ENCODE measurements around the gene UBE2N. TPM values are rescaled to one million over a fixed set of nuclear protein-coding genes. Genes with fewer than 3 reads are reported as not detected.

Gene UBE2N
- total and polyA plus RNA-seq, 10 of the 15 experiments (the other 5 are each of a cell fraction or from before 2014, with no cell fraction given) = 243 to 945 (median 443) TPM

DNA sequence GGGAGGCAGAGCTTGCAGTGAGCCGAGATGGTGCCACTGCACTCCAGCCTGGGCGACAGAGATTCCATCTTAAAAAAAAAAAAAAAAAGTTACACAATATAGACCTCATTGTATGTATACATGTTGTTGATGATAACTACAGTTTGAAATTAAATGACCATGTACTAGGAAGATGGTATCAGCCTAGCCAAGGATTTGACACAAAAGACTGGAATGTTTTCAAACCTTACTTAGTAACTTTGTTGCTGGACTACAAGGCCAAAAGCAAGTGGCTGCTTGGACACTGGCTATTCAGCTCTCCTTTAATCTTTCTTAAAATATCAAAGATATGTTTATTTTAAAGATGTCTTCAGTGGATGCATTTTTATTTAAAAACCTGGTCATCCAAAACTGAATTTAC is 82.9 kb downstream of the UBE2N start (continued):
- TF ChIP-seq HDAC6 (IDR thresholded peaks at IDR 0.05; ENCODE audit: unreplicated experiment) = no peak
- TF ChIP-seq, protein P1, sequence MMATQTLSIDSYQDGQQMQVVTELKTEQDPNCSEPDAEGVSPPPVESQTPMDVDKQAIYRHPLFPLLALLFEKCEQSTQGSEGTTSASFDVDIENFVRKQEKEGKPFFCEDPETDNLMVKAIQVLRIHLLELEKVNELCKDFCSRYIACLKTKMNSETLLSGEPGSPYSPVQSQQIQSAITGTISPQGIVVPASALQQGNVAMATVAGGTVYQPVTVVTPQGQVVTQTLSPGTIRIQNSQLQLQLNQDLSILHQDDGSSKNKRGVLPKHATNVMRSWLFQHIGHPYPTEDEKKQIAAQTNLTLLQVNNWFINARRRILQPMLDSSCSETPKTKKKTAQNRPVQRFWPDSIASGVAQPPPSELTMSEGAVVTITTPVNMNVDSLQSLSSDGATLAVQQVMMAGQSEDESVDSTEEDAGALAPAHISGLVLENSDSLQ (IDR thresholded peaks at IDR 0.05) = no peak

DNA sequence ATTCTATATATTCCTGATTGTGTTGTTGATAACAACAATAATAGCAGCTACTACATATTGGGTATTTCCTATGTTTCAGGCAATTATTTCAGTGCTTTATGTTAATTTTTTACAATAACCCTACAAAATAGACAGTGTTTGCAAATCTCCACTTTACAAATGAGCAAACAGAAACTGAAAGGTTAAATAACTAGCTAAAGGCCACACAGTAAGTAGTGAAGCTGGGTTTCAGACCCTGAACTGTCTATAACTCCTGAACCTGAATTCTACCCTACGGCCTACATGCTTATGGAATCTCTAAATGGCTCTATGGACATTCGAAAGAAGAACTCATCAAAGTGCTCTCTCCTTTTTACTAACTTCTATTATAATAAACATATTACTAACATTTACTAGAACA is 83.7 kb downstream of the UBE2N start:
- Histone ChIP-seq H3K27ac (ENCODE audit: control insufficient read depth, insufficient read depth) (peak overlapping the region; percentile 37), H3K36me3 (ENCODE audit: control insufficient read depth in 2 of 2, insufficient read depth in 2 of 2, low read length in 1 of 2) (no peaks in the 10 kb centered on the region), H3K4me3 (no peak overlapping the region), H4K20me1 (ENCODE audit: control insufficient read depth, insufficient read depth) (no peaks in the 10 kb centered on the region), H3K4me2 (ENCODE audit: control insufficient read depth, insufficient read depth) (peak overlapping the region; percentile 59), H2AFZ (ENCODE audit: control insufficient read depth, low read depth, low read length) (peak overlapping the region; percentile 37; the same call in 1 of the 2 replicates), H3K9ac (ENCODE audit: control insufficient read depth, insufficient read depth, low read length) (no peak overlapping the region), H3K79me2 (ENCODE audit: control insufficient read depth, insufficient read depth, low read length) (no peaks in the 10 kb centered on the region), H3K9me3 (replicated peaks; ENCODE audit: control insufficient read depth, insufficient read depth, low read length) (no peaks in the 10 kb centered on the region), H3K27me3 (replicated peaks in 1 of 2; ENCODE audit: control insufficient read depth in 2 of 2, insufficient read depth in 2 of 2, low read length in 1 of 2) (no peaks in the 10 kb centered on the region), H3K4me1 (ENCODE audit: control insufficient read depth, insufficient read depth, low read length) (peaks cover 12% of the 10 kb centered on the region)
- BruUV-seq (replicated peaks) = no TSS peak
- peak; percentile 75 for FAIRE-seq
- ATAC-seq = peak; percentile 97
- DNase-seq (ENCODE audit: low read depth, low spot score) = no peak
- SMC1A ChIA-PET (ENCODE audit: uncharacterized antibody, unreplicated experiment) = interaction anchor here (0.7 to 2.2 kb wide), 18 partner anchors 13 to 371 kb away, joined by 3 to 17 read pairs (median 3); no protein-coding TSS in a partner anchor
- 82% methylated on average over 2 of the region's 2 CpGs for WGBS (ENCODE audit: insufficient coverage, insufficient replicate concordance, low lambda C conversion rate, missing lambda C conversion rate)
- RAD21 ChIA-PET (ENCODE audit: unreplicated experiment) = interaction anchor here (1.5 to 2.6 kb wide), 5 partner anchors 16 to 220 kb away, joined by 3 to 10 read pairs (median 6); no protein-coding TSS in a partner anchor
- intact Hi-C loops (cut with micrococcal nuclease; ENCODE audit: unreplicated experiment) = no loop called here
- POLR2A ChIA-PET = interaction anchor here (0.7 to 1.6 kb wide), 4 partner anchors 12 to 40 kb away, joined by 3 read pairs; no protein-coding TSS in a partner anchor
- in situ Hi-C loops (cut with MboI) = no loop called here
- CTCF ChIA-PET = interaction anchor here (0.7 to 2.2 kb wide), 7 partner anchors 15 to 260 kb away, joined by 3 to 6 read pairs (median 4); no protein-coding TSS in a partner anchor
- TF ChIP-seq RBBP5 (conservative IDR thresholded peaks at IDR 0.05) (no peak), DPF2 (IDR thresholded peaks at IDR 0.05) (0 out of 2 replicates have a peak, but pooled peaks have one; percentile 31), SUZ12 (IDR thresholded peaks at IDR 0.05; ENCODE audit: unreplicated experiment) (no peak), NR2F1 (conservative IDR thresholded peaks at IDR 0.05) (peak; percentile 98), SREBF1 (IDR thresholded peaks at IDR 0.05; ENCODE audit: low read length) (no peak), GATAD2B (conservative IDR thresholded peaks at IDR 0.05; ENCODE audit: low read depth) (no peak), SMAD1 (IDR thresholded peaks at IDR 0.05; ENCODE audit: low read depth, partially characterized antibody) (no peak), SREBF2 (IDR thresholded peaks at IDR 0.05; ENCODE audit: low read length) (no peak), MTA2 (IDR thresholded peaks at IDR 0.05; ENCODE audit: low read depth) (peak; percentile 48; the same call in 1 of the 2 replicates), KAT2A (conservative IDR thresholded peaks at IDR 0.05; ENCODE audit: control insufficient read depth, low read depth, low read length) (no peak)
- TF ChIP-seq, protein P2, sequence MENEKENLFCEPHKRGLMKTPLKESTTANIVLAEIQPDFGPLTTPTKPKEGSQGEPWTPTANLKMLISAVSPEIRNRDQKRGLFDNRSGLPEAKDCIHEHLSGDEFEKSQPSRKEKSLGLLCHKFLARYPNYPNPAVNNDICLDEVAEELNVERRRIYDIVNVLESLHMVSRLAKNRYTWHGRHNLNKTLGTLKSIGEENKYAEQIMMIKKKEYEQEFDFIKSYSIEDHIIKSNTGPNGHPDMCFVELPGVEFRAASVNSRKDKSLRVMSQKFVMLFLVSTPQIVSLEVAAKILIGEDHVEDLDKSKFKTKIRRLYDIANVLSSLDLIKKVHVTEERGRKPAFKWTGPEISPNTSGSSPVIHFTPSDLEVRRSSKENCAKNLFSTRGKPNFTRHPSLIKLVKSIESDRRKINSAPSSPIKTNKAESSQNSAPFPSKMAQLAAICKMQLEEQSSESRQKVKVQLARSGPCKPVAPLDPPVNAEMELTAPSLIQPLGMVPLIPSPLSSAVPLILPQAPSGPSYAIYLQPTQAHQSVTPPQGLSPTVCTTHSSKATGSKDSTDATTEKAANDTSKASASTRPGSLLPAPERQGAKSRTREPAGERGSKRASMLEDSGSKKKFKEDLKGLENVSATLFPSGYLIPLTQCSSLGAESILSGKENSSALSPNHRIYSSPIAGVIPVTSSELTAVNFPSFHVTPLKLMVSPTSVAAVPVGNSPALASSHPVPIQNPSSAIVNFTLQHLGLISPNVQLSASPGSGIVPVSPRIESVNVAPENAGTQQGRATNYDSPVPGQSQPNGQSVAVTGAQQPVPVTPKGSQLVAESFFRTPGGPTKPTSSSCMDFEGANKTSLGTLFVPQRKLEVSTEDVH (IDR thresholded peaks at IDR 0.05; ENCODE audit: low read depth, partially characterized antibody) = no peak
- TF ChIP-seq, protein P3, sequence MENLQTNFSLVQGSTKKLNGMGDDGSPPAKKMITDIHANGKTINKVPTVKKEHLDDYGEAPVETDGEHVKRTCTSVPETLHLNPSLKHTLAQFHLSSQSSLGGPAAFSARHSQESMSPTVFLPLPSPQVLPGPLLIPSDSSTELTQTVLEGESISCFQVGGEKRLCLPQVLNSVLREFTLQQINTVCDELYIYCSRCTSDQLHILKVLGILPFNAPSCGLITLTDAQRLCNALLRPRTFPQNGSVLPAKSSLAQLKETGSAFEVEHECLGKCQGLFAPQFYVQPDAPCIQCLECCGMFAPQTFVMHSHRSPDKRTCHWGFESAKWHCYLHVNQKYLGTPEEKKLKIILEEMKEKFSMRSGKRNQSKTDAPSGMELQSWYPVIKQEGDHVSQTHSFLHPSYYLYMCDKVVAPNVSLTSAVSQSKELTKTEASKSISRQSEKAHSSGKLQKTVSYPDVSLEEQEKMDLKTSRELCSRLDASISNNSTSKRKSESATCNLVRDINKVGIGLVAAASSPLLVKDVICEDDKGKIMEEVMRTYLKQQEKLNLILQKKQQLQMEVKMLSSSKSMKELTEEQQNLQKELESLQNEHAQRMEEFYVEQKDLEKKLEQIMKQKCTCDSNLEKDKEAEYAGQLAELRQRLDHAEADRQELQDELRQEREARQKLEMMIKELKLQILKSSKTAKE (IDR thresholded peaks at IDR 0.05; ENCODE audit: low read depth, poor library complexity, severe bottlenecking) = peak; percentile 35
- TF ChIP-seq, protein P4, sequence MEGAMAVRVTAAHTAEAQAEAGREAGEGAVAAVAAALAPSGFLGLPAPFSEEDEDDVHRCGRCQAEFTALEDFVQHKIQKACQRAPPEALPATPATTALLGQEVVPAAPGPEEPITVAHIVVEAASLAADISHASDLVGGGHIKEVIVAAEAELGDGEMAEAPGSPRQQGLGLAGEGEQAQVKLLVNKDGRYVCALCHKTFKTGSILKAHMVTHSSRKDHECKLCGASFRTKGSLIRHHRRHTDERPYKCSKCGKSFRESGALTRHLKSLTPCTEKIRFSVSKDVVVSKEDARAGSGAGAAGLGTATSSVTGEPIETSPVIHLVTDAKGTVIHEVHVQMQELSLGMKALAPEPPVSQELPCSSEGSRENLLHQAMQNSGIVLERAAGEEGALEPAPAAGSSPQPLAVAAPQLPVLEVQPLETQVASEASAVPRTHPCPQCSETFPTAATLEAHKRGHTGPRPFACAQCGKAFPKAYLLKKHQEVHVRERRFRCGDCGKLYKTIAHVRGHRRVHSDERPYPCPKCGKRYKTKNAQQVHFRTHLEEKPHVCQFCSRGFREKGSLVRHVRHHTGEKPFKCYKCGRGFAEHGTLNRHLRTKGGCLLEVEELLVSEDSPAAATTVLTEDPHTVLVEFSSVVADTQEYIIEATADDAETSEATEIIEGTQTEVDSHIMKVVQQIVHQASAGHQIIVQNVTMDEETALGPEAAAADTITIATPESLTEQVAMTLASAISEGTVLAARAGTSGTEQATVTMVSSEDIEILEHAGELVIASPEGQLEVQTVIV (IDR thresholded peaks at IDR 0.05; ENCODE audit: borderline replicate concordance, partially characterized antibody) = no peak
